Esophagus muscularis mucosa (tissue), 4 donors: ENCODE results near the gene DIRAS1.

Source experiments
- CTCF ChIP-seq, 3 experiments: fragments of 200-600 bp in 2 of 3; fragments of 450-650 bp in 1 of 3; sonication (generic) in 2 of 3; IDR thresholded peaks; one replicate each; pipeline ENCODE4 v1.5.1; 2017 to 2019; ENCODE audit warnings: antibody characterized with exemption in 3 of 3, mild to moderate bottlenecking in 2 of 3, moderate library complexity in 1 of 3
- EP300 ChIP-seq: sonication (generic); formaldehyde crosslinking; IDR thresholded peaks from one replicate; pipeline ENCODE4 v1.6.1; 2017; ENCODE audit warnings: antibody characterized with exemption
- POLR2A ChIP-seq: fragments of 450-650 bp; IDR thresholded peaks from one replicate; pipeline ENCODE4 v1.6.1; 2017; ENCODE audit warnings: antibody characterized with exemption, moderate library complexity, mild to moderate bottlenecking, low read depth
- POLR2AphosphoS5 ChIP-seq, 2 donors: sonication (generic); formaldehyde crosslinking; IDR thresholded peaks; one replicate each; pipeline ENCODE4 v1.6.1; 2017; ENCODE audit warnings: antibody characterized with exemption in 2 of 2

DNA sequence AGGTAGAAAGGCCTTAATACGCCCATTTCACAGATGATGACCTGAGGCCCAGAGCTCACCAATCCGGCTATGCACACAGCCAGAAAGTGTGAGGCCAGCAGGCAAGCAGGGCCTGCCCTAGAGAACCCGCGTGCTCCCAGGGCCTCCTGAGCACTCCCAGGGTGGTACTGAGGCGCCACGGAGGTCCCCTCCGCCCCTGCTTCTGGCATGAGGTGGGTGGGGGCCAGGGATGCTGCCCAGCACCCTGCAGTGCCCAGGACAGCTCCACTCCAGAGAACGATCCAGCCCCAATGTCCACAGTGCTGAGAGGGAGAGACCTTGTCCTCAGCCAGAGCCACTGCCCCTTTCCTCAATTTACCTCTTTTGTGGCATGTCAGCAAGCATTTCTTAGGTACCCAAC, 48.0 kb upstream of the DIRAS1 start:
- no peak for TF ChIP-seq POLR2AphosphoS5 (IDR thresholded peaks at IDR 0.05)
- no peak for TF ChIP-seq CTCF (IDR thresholded peaks at IDR 0.05)
- TF ChIP-seq POLR2A: no peak
- no peak for TF ChIP-seq EP300
